ENCODE data around the gene FAM110D. TPM values are rescaled to one million over a fixed set of nuclear protein-coding genes. Genes with fewer than 3 reads are reported as not detected.

FAM110D gene
- total and polyA plus RNA-seq, 2 donors (not counting 3 experiments of a cell fraction or from before 2014, with no cell fraction given) = 2.6 to 5.1 TPM

DNA sequence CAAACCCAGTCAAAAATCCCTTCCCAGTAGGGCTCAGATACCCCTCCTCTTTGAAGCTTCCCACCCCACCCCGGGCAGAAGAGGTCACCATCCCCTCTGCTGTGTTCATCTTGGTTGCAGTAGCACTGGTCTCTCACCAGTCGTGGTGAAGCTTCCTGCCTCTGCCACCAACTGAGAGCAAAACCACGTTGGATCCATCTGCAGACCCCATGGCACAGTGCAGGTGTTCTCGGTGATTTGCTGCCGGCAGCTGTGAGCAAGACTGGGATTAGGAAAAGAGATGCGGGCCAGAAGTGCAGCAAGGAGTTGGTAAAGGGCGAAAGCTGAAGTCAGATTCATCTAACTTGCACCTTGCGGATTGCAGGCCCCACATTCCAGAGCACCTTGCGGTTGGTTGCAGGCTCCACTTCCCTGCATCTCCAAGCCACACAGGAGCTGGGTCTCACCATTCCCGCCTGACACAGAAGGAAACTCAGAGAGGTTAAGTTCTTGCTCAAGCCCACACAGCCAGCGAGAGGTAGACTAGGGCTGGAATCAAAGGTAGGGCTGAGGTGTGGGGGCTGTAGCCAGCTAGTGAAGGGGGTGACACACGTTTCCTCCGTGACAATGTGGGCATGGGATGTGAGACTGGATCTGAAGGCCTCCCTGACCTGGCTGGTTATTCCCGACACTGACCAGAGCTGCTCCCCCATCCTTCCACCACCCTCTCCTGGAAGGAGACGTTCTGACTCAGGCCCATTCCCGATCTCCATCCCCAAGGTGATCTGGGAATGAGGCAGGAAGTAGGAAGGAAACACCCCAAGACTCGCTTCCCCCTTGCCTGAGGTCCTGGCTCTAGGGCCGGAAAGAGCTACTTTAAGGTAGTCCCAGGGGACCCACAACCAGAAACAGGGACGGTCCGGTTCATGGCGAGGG is 3.3 kb upstream of the FAM110D start:
- peak overlapping the region; percentile 46 for H3K27ac ChIP-seq (ENCODE audit: insufficient read depth, low read depth, low read length)
- H3K36me3 ChIP-seq (ENCODE audit: control insufficient read depth in 2 of 2, extremely low read depth in 1 of 2, insufficient read depth in 2 of 2, low read length in 2 of 2) = no peaks in the 10 kb centered on the region
- DNase-seq (ENCODE audit: low read depth, low spot score) (no peak), FAIRE-seq (peak; percentile 75)
- peaks cover 45% of the 10 kb centered on the region for H3K4me1 ChIP-seq (ENCODE audit: control insufficient read depth, extremely low read depth, insufficient read depth, low read length)
- no peak overlapping the region for H3K4me3 ChIP-seq (replicated peaks in 1 of 3; ENCODE audit: insufficient read depth in 1 of 3, low read depth in 1 of 3, low read length in 3 of 3)
- no peaks in the 10 kb centered on the region for H3K27me3 ChIP-seq (ENCODE audit: control insufficient read depth in 2 of 2, insufficient read depth in 2 of 2, low read length in 2 of 2)
- no peaks in the 10 kb centered on the region for H4K20me1 ChIP-seq (replicated peaks; ENCODE audit: control insufficient read depth, extremely low read depth, insufficient read depth, low read length)
- H3K79me2 ChIP-seq (ENCODE audit: control insufficient read depth, insufficient read depth, low read length) = no peaks in the 10 kb centered on the region
- no peaks in the 10 kb centered on the region for H3K9me1 ChIP-seq (replicated peaks; ENCODE audit: control insufficient read depth, extremely low read depth, insufficient read depth, low read length)
- dilution Hi-C loops (cut with MboI; ENCODE audit: extremely low pct_ligation_motif_present, low sequenced_read_pairs) (no loop called here), intact Hi-C loops (cut with micrococcal nuclease) (loop anchor here (10.0 kb wide), 1 partner anchor 251 kb away; the partner anchor contains the start of gene STMN1)
- H3K9ac ChIP-seq (replicated peaks; ENCODE audit: extremely low read depth, insufficient read depth, low read length) = no peak overlapping the region
- ChIA-PET CTCF (interaction anchor here (0.6 to 5.6 kb wide), 9 partner anchors 11 to 335 kb away, joined by 3 to 69 read pairs (median 5); partner anchors contain the start of genes C1orf232, CEP85 and ZNF593), POLR2A (no interaction called here)
- no TSS peak for BruUV-seq (replicated peaks)
- H2AFZ ChIP-seq (ENCODE audit: low read depth, low read length) = peak overlapping the region; percentile 51
- TF ChIP-seq EZH2 (IDR thresholded peaks at IDR 0.05; ENCODE audit: borderline replicate concordance, low read depth, low read length, severe bottlenecking) (no peak), JUN (IDR thresholded peaks at IDR 0.05; ENCODE audit: borderline replicate concordance, insufficient read depth, insufficient read length, low read depth) (no peak), MYC (IDR thresholded peaks at IDR 0.05; ENCODE audit: low read depth, low read length) (no peak), POLR2AphosphoS5 (IDR thresholded peaks at IDR 0.05; ENCODE audit: insufficient read depth, low read depth, low read length) (no peak), GATA2 (IDR thresholded peaks at IDR 0.05; ENCODE audit: insufficient read depth, insufficient read length, low read depth, low read length) (no peak), POLR2A (IDR thresholded peaks at IDR 0.05; ENCODE audit: low read depth, low read length) (no peak), FOS (IDR thresholded peaks at IDR 0.05; ENCODE audit: borderline replicate concordance, insufficient read depth, low read length) (no peak)
- TF ChIP-seq, protein P1, sequence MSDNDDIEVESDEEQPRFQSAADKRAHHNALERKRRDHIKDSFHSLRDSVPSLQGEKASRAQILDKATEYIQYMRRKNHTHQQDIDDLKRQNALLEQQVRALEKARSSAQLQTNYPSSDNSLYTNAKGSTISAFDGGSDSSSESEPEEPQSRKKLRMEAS (IDR thresholded peaks at IDR 0.05; ENCODE audit: insufficient read depth, insufficient read length) = no peak
- TF ChIP-seq, protein P2, sequence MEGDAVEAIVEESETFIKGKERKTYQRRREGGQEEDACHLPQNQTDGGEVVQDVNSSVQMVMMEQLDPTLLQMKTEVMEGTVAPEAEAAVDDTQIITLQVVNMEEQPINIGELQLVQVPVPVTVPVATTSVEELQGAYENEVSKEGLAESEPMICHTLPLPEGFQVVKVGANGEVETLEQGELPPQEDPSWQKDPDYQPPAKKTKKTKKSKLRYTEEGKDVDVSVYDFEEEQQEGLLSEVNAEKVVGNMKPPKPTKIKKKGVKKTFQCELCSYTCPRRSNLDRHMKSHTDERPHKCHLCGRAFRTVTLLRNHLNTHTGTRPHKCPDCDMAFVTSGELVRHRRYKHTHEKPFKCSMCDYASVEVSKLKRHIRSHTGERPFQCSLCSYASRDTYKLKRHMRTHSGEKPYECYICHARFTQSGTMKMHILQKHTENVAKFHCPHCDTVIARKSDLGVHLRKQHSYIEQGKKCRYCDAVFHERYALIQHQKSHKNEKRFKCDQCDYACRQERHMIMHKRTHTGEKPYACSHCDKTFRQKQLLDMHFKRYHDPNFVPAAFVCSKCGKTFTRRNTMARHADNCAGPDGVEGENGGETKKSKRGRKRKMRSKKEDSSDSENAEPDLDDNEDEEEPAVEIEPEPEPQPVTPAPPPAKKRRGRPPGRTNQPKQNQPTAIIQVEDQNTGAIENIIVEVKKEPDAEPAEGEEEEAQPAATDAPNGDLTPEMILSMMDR (IDR thresholded peaks at IDR 0.05; ENCODE audit: extremely low read depth in 1 of 2, insufficient read depth in 1 of 2, low read depth in 1 of 2, low read length in 2 of 2) = no peak
- H3K4me2 ChIP-seq (ENCODE audit: insufficient read depth, low read length) = peak overlapping the region; percentile 41
- no peaks in the 10 kb centered on the region for H3K9me3 ChIP-seq (replicated peaks; ENCODE audit: control insufficient read depth, insufficient read depth, low read length)

All from endothelial cell of umbilical vein (primary cell).